ENCODE data around the gene ZNF518B. TPM values are rescaled to one million over a fixed set of nuclear protein-coding genes. Genes with fewer than 3 reads are reported as not detected.

Gene ZNF518B
- total RNA-seq, 1 donor from 2014 or later, result 22.8 TPM

DNA sequence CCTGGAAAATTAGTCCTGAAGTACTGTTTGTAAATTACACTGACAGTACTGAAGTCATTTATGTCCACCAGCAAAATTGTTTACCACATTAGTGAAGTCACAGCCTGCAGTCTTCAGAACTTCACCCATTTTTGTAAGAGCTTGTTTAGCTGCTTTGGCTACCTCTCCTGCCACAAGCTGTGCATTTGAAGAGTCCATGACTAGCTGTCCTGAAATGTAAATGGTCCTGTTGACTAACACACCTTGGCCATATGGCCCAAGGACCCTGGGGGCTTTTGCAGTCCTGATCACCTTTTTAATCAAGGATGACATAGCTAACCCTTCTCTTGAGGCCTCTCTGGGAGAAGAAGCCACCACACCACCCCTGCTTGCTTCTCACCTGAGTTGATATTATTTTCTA, 21.4 kb upstream of the ZNF518B start:
- Mint-ChIP-seq H3K27ac (no peak overlapping the region), H3K4me3 (no peak overlapping the region), H3K27me3 (ENCODE audit: insufficient read depth) (peaks cover 4% of the 10 kb centered on the region), H3K9me3 (no peaks in the 10 kb centered on the region), H3K36me3 (ENCODE audit: low read depth) (no peaks in the 10 kb centered on the region), H3K4me1 (ENCODE audit: low read depth) (no peaks in the 10 kb centered on the region)
- intact Hi-C loops (cut with micrococcal nuclease), result no loop called here
- no peak for DNase-seq (ENCODE audit: low spot score)

DNA sequence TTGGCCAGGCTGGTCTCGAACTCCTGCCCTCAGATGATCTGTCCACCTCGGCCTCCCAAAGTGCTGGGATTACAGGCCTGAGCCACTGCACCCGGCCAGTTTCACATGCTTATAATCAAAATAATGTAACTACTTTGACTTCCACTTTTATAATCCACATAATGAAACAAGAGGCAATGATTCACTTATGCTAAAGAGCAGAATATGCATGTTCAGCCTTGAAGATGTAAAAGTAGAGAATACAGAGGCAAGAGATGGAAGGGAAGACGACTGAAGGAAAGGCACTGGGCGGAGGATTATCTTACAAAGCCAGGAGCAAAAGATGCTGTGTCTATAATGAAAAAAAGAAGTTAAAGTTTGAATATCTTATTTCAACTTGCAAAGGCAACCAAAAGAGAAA, 13.3 kb upstream of the ZNF518B start:
- H3K36me3 Mint-ChIP-seq (ENCODE audit: low read depth), result no peaks in the 10 kb centered on the region
- H3K27ac Mint-ChIP-seq, result no peak overlapping the region
- peaks cover 2% of the 10 kb centered on the region for H3K27me3 Mint-ChIP-seq (ENCODE audit: insufficient read depth)
- no peaks in the 10 kb centered on the region for H3K4me1 Mint-ChIP-seq (ENCODE audit: low read depth)
- DNase-seq (ENCODE audit: low spot score), result no peak
- intact Hi-C loops (cut with micrococcal nuclease), result no loop called here
- H3K4me3 Mint-ChIP-seq, result no peak overlapping the region
- no peaks in the 10 kb centered on the region for H3K9me3 Mint-ChIP-seq

DNA sequence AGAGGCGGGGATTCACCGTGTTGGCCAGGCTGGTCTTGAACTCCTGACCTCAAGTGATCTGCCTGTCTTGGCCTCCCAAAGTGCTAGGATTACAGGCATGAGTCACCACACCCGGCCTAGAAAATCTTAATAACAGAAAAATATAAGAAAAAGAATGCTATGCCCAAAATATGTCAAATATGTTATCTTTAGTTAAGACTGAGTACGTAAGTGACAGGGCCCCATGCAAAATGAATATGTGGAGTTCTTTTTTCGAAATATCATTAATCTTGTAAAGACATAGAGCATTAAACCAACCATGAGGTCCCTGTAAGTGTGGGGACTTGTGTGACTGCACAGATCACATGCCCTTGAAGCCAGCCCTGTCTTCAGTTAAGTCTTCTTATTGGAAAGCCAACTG, 8.9 kb upstream of the ZNF518B start:
- H3K4me1 Mint-ChIP-seq (ENCODE audit: low read depth), result peaks cover 5% of the 10 kb centered on the region
- peaks cover 9% of the 10 kb centered on the region for H3K9me3 Mint-ChIP-seq
- intact Hi-C loops (cut with micrococcal nuclease), result no loop called here
- H3K4me3 Mint-ChIP-seq, result no peak overlapping the region
- no peak for DNase-seq (ENCODE audit: low spot score)
- H3K27me3 Mint-ChIP-seq (ENCODE audit: insufficient read depth), result peaks cover 24% of the 10 kb centered on the region
- peaks cover 3% of the 10 kb centered on the region for H3K36me3 Mint-ChIP-seq (ENCODE audit: low read depth)
- no peak overlapping the region for H3K27ac Mint-ChIP-seq

DNA sequence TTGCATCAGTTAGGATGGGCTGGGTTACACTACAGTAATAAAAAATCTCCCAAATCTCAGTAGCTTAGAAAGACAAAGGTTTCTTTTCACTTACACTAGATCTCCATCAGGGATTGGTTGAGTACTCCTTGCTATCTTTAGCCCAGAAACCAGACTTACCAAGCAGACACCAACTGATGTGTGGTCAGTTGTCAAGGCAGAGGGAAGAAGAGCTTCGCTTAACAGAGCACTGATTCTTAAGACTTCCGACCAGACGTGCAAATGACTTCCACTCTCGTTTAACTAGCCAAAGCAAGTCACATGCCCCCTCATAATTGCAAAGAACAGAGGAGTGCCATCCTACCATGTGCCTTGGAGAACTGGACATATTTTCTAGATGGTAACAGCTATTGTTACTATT, 5.7 kb upstream of the ZNF518B start:
- Mint-ChIP-seq H3K27ac (no peak overlapping the region), H3K27me3 (ENCODE audit: insufficient read depth) (peaks cover 32% of the 10 kb centered on the region), H3K4me3 (no peak overlapping the region), H3K36me3 (ENCODE audit: low read depth) (peaks cover 7% of the 10 kb centered on the region), H3K9me3 (peaks cover 16% of the 10 kb centered on the region), H3K4me1 (ENCODE audit: low read depth) (peaks cover 26% of the 10 kb centered on the region)
- DNase-seq (ENCODE audit: low spot score), result no peak
- intact Hi-C loops (cut with micrococcal nuclease), result no loop called here

DNA sequence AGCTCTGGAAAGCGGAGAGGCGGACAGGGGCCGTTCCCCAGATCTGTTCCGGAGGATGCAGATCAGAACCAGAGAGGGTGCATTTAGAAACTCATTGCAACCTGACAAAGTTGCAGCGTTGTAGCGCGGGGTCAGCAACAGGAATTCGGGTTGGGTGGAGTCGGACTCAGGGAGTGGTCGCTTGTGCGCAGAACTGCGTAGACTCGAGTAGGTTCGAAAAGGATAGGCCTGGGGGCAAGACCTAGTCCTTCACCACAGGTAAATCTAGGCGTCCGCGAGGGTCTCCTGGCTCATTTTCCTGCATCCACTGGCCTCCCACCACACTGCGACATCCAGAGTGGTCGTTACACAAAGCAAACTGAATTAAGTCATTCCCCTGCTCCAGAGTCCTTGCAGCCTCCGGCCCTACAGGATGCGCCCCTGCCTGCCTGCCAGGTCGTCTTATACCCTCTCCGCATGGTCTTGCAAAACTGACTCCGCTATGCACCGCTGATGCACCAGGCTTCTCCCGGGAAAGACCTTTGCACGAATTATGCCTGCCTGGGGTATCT, 4.7 kb upstream of the ZNF518B start:
- intact Hi-C loops (cut with micrococcal nuclease), result loop anchor here (1.0 to 2.0 kb wide), 6 partner anchors 76 to 1009 kb away; no protein-coding TSS in a partner anchor
- no peak for DNase-seq (ENCODE audit: low spot score)
- H3K4me3 Mint-ChIP-seq, result peak overlapping the region; percentile 77
- H3K36me3 Mint-ChIP-seq (ENCODE audit: low read depth), result peaks cover 10% of the 10 kb centered on the region
- peaks cover 16% of the 10 kb centered on the region for H3K9me3 Mint-ChIP-seq
- peaks cover 33% of the 10 kb centered on the region for H3K27me3 Mint-ChIP-seq (ENCODE audit: insufficient read depth)
- H3K27ac Mint-ChIP-seq, result no peak overlapping the region
- H3K4me1 Mint-ChIP-seq (ENCODE audit: low read depth), result peaks cover 30% of the 10 kb centered on the region

DNA sequence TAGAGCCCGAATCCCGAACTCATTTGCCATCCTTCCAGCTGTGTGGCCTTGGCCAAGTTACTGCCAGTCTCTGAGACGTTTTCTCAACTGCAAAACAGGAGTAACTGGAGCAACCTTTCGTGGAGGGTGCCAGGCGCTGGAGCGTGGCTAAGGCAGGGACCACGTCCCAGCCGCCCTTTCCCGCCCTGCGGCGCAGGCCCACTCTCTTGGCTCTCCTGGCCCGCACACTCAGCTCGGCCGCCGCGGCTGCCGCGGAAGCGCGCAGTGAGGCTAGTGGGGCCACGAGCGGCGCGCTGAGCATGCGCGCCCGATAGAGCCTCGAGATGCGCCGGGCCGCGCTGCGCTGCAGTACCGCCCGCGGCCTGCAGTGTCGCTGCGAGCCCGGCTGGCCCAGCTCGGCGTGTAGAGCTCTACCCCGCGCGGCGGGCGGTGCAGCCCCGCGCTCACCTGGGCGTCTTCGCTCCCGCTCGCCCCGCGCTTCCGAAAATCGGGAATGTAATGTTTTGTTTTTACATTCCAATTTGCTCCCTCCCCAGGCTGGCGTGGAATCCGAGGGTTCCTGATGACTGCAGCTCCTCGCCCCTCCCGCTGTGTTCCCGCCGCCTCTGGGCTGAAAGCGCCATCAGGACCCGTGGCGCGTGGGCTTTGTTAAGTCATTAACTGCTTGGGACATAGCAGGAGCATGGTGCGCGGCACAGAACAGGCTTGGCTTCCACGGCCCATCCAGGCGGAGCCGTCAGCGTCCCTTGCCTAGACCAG, 4.0 kb upstream of the ZNF518B start:
- Mint-ChIP-seq H3K4me3 (peak overlapping the region; percentile 77), H3K9me3 (peaks cover 16% of the 10 kb centered on the region), H3K27ac (no peak overlapping the region), H3K4me1 (ENCODE audit: low read depth) (peaks cover 34% of the 10 kb centered on the region), H3K27me3 (ENCODE audit: insufficient read depth) (peaks cover 33% of the 10 kb centered on the region), H3K36me3 (ENCODE audit: low read depth) (peaks cover 14% of the 10 kb centered on the region)
- DNase-seq (ENCODE audit: low spot score), result peak; percentile 76
- intact Hi-C loops (cut with micrococcal nuclease), result loop anchor here (1.0 to 2.0 kb wide), 6 partner anchors 77 to 1010 kb away; no protein-coding TSS in a partner anchor

DNA sequence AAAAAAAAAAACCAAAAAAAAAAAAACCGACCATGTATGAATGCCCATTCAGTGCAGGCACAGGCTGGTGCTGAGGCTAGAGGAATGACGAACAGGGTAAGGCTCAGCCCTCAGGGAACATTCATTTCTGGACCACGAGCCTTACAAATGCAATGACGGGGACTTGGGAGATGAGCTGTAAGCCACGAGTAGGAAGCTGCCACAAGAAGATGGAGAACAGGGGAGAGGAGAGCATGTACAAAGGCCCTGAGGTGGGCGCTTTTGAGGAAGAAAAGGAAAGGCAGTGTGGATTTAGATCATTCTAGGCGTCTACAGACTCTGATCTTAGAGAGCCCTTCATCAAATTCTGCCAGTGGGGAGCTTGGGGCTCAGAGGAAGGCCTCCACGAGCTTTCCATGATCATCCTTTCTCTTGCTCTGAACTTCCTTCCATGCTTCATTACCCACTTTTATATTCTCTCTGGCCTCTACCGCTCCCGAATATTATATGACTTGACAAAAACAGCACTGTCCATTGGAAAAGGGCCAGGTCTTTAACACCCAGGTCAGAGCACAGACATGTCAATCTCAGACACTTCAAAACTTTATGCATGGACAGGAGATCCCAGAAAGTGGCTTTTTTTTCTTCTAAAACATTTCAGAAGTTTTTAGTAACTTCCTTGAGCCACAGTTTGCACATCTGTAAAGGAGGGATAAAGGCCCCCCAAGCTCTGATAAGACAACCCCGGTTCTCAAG, 3.3 kb upstream of the ZNF518B start:
- intact Hi-C loops (cut with micrococcal nuclease), result loop anchor here (1.0 to 2.0 kb wide), 6 partner anchors 78 to 1010 kb away; no protein-coding TSS in a partner anchor
- Mint-ChIP-seq H3K4me1 (ENCODE audit: low read depth) (peaks cover 40% of the 10 kb centered on the region), H3K4me3 (peak overlapping the region; percentile 71), H3K9me3 (peaks cover 16% of the 10 kb centered on the region), H3K27me3 (ENCODE audit: insufficient read depth) (peaks cover 33% of the 10 kb centered on the region), H3K27ac (peak overlapping the region; percentile 35), H3K36me3 (ENCODE audit: low read depth) (peaks cover 15% of the 10 kb centered on the region)
- no peak for DNase-seq (ENCODE audit: low spot score)

DNA sequence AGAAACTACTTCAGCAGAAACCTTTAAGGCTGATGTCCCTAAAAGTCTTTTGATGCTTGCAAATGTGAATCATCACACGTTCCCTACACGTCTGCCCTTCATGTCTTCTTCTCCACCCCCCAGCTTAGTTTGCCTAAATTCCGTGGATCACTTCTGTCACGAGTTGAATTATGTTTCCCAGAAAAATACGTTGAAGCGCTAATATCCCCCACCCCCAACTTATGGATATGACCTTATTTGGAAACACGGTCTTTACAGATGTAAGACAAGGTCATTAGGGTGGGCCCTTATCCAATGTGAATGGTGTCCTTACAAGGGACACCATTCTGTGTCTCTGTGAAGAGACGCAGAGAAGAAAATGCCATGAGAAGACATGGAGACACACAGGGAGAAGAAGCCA, 2.1 kb upstream of the ZNF518B start:
- Mint-ChIP-seq H3K27ac (no peak overlapping the region), H3K9me3 (peaks cover 16% of the 10 kb centered on the region), H3K4me3 (no peak overlapping the region), H3K27me3 (ENCODE audit: insufficient read depth) (peaks cover 29% of the 10 kb centered on the region), H3K4me1 (ENCODE audit: low read depth) (peaks cover 48% of the 10 kb centered on the region), H3K36me3 (ENCODE audit: low read depth) (peaks cover 27% of the 10 kb centered on the region)
- DNase-seq (ENCODE audit: low spot score), result no peak
- intact Hi-C loops (cut with micrococcal nuclease), result loop anchor here (5.0 to 10.0 kb wide), 3 partner anchors 198 to 495 kb away; no protein-coding TSS in a partner anchor

DNA sequence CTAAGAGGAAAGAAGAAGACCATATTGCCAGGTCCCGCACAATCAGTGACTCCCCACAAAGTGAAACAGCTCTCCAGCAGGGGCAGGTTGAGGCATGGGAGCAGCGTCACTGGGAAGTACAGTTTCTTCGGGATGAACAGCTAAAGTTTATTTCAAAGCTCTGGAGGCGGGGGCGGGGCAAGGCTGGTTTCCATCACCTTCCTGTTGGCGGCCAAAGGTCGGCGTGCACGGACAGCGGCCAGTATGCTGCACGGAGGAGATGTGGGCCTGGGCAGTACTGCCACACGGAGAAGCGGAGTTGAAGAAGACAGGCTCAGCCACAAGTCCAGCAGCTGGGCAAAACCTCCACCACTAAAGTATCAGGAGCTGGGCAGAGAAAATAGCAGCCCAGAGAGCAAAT, 951 bp upstream of the ZNF518B start:
- no peak overlapping the region for H3K4me3 Mint-ChIP-seq

DNA sequence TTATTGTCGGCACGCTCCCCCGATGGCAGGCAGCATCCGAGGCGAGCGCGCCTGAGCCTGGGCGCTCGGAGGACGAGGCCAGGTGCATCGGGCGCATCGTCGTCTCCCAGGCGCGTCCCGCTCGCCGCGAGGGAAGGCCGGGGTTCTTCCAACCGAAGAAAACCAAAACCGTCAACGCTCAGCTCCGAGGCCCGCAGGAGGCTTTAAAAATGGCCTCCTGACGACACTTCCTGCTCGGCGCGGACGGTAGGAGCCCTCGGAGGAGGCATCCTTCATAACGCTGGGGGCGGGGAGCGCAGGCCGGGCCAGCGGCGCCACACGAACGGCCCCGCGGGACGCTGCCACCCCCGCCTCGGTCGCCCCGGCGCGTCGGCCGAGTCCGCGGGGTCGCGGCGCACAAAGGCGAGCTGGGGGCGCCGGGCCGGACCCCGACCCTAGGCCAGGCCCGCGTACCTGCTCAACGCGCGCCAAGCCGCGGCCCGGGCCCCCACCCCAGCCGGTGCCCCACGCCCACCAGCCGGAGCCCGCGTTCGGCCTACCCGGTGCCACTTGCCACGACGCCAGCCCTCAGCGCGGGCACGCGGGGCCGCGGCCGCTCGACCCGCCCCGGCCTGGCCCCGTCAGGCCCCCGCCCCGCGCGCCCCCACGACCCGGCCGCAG, 501 bp downstream of the ZNF518B start:
- H3K9me3 Mint-ChIP-seq, result peaks cover 7% of the 10 kb centered on the region
- DNase-seq (ENCODE audit: low spot score), result peak; percentile 58
- H3K27me3 Mint-ChIP-seq (ENCODE audit: insufficient read depth), result peaks cover 12% of the 10 kb centered on the region
- peaks cover 46% of the 10 kb centered on the region for H3K36me3 Mint-ChIP-seq (ENCODE audit: low read depth)
- H3K4me3 Mint-ChIP-seq, result peak overlapping the region; percentile 94
- peak overlapping the region; percentile 94 for H3K27ac Mint-ChIP-seq
- H3K4me1 Mint-ChIP-seq (ENCODE audit: low read depth), result peaks cover 60% of the 10 kb centered on the region
- intact Hi-C loops (cut with micrococcal nuclease), result loop anchor here (1.0 to 10.0 kb wide), 6 partner anchors 201 to 498 kb away; no protein-coding TSS in a partner anchor

More for the DNA sequence above, 951 bp upstream of the ZNF518B start:
- Mint-ChIP-seq H3K9me3 (peaks cover 16% of the 10 kb centered on the region), H3K4me1 (ENCODE audit: low read depth) (peaks cover 52% of the 10 kb centered on the region), H3K27me3 (ENCODE audit: insufficient read depth) (peaks cover 24% of the 10 kb centered on the region), H3K27ac (peak overlapping the region; percentile 23), H3K36me3 (ENCODE audit: low read depth) (peaks cover 35% of the 10 kb centered on the region)
- intact Hi-C loops (cut with micrococcal nuclease), result loop anchor here (5.0 to 10.0 kb wide), 3 partner anchors 199 to 497 kb away; no protein-coding TSS in a partner anchor
- DNase-seq (ENCODE audit: low spot score), result no peak

DNA sequence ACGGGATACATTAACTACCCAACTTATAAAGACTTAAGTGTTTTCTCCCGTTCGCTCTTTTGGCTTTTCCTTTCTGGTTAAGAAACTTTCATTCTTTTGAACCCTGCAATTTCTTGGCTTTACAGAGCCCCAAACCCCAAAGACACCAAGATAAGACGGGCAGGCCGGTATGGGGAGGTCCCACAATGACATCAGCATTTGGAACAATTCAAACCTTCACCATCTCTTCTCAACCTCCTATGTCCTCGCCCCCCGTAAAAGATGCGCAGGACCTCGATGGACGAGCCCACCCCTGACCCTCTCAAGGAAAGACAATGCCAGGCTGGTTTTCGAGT, 999 bp downstream of the ZNF518B start:
- H3K36me3 Mint-ChIP-seq (ENCODE audit: low read depth), result peaks cover 47% of the 10 kb centered on the region
- peak overlapping the region; percentile 94 for H3K4me3 Mint-ChIP-seq
- peaks cover 10% of the 10 kb centered on the region for H3K27me3 Mint-ChIP-seq (ENCODE audit: insufficient read depth)
- peak overlapping the region; percentile 94 for H3K27ac Mint-ChIP-seq
- H3K4me1 Mint-ChIP-seq (ENCODE audit: low read depth), result peaks cover 56% of the 10 kb centered on the region
- H3K9me3 Mint-ChIP-seq, result peaks cover 7% of the 10 kb centered on the region
- no peak for DNase-seq (ENCODE audit: low spot score)
- intact Hi-C loops (cut with micrococcal nuclease), result loop anchor here (1.0 to 10.0 kb wide), 5 partner anchors 201 to 499 kb away; no protein-coding TSS in a partner anchor

DNA sequence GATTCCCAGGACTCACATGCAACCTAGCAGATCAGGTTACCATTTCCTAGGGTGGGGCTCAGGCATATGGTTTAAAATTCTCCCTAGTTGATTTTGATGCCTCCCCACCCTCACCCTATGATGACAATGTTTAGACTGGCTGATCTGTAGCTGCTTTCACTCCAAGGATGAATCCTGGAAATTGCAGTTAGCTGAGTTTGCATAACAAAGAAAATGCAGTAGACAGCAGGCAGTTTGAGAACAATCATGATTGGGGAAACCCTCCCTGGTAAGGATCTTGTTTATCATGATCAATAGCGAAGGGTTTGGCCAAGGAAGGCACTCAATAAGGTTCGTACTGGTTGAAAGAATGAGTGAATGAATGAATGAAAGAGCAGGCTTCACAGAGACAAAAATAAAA, 2.1 kb downstream of the ZNF518B start:
- H3K27ac Mint-ChIP-seq, result no peak overlapping the region
- peaks cover 54% of the 10 kb centered on the region for H3K36me3 Mint-ChIP-seq (ENCODE audit: low read depth)
- DNase-seq (ENCODE audit: low spot score), result no peak
- H3K27me3 Mint-ChIP-seq (ENCODE audit: insufficient read depth), result peaks cover 10% of the 10 kb centered on the region
- H3K4me1 Mint-ChIP-seq (ENCODE audit: low read depth), result peaks cover 47% of the 10 kb centered on the region
- peaks cover under 1% of the 10 kb centered on the region for H3K9me3 Mint-ChIP-seq
- intact Hi-C loops (cut with micrococcal nuclease), result loop anchor here (5.0 to 10.0 kb wide), 3 partner anchors 202 to 500 kb away; no protein-coding TSS in a partner anchor
- H3K4me3 Mint-ChIP-seq, result no peak overlapping the region
